NCI-H1105 (cell line): ENCODE measurements around the gene RNASEH2A.

ENCODE experiments used
- DNase-seq: peaks from one replicate; lab custom pipeline; 2025; lab: John Stamatoyannopoulos, UW

RNASEH2A gene

DNA sequence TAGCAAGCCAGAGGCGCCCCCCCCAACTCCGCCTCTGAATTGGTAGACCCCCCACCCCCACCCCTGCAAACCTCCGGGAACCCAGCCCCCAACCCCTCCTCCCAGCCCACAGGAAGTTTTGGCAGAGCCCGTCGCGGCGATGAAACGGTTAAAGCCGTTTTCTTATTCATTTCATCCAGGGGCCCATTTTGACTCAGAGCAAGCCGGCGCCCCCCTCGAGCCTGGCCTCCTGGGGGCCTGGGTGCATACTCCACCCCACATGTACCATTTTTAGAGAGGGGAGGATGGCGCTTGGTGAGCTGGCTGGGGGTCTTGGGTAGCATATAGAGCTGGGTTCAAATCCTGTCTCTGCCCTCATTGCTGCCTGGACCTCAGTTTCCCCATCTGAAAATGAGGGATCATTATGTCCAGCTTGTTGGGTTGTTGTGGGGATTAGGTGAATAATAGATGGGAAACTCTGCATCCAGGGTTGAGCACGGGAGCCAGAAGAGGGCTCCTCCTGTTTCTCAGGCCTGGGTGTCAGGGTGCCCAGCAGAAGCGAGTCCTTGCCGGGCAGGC, 23.0 kb upstream of the RNASEH2A start:
- no peak for DNase-seq

DNA sequence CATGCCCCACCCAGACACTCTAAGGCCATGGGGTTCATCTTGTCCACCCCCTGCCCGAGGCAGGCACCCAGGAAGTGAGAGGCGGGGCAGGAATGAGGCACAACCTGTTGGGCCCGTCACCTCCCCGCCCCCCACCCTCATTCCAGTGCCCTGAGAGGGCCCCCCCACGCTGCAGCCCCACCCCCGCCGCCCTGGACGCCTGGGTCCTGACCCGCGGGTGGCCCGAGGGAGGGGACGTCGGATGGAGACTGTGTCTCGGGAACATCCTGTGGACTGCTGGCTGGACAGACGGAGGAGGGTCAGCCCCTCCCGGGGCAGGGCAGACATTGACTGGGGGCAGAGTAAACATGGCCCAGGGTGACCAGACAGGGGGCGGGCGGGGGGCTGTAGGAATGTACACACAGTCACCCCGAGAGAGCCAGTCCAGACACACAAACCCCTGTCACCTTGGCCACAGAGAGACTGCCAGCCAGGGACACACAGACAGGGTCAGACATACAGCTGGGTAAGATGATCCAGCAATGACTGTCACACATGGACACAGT, 22.5 kb upstream of the RNASEH2A start:
- no peak for DNase-seq

DNA sequence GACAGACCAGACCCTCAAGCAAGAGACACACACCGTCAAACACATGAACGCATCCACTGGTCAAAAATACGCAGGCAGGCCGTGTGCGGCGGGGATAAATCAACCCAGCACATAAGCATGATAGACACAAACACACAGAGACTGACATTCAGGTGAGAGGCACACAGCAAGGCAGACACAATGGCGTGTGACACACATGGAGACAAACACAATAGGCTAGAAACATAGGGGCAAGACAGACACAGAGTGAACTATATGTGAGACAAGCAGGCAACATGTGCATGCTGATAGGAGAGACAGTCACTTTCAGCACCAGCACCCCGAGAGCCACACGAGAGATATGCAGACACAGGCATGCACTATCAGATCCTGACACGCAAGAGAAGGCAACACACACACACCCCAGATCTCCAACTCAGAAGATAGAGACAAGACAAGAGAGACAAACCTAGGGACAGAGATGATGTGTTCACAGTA, 22.0 kb upstream of the RNASEH2A start:
- no peak for DNase-seq

DNA sequence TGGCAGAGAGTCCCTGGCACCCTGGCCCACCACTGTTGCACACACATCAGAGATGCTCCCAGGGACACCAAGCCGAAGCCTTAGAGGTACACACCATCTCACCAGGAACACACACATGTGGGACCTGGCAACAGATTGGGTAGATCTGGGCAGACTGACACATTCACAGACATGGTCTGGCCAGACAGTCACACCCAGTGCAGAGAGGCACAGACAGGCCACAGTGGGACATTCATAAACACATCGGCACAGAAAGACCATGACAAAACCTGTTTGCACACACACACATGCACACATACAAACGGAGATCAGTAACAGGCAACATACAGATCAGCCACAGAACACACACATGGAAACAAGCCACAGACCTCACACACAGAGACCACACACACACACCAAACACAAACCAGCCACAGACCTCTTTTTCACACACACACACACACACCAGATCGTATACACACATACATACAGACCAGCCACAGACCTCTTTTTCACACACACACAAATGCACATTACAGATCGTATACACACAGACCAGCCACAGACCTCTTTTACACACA, 21.4 kb upstream of the RNASEH2A start:
- DNase-seq = no peak

DNA sequence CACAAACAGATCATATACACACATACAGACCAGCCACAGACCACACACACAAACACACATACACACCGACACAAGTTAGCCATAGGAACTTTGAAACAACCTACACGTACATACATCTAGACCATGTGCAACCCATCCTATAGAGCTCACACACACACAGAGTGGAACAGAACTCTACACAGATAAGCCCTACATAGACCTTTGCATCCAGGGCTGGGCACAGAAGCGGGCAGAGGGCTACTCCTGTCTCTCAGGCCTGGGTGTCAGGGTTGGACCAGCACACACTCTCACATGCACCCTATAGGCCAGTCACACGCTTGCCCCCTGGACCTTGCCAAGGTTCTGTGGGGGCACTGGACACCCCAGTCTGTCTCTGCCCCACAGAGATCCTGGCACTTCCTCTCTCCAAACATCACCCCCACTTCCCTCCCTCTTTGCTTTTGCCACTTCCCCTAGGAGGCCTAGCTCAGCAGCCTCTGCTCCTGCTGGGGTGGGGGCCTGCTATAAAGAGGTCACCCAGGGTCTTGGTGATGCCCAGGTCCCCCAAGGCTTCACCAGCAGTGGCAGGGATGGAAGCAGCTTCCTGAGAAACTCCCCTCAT, 20.9 kb upstream of the RNASEH2A start:
- DNase-seq = no peak

DNA sequence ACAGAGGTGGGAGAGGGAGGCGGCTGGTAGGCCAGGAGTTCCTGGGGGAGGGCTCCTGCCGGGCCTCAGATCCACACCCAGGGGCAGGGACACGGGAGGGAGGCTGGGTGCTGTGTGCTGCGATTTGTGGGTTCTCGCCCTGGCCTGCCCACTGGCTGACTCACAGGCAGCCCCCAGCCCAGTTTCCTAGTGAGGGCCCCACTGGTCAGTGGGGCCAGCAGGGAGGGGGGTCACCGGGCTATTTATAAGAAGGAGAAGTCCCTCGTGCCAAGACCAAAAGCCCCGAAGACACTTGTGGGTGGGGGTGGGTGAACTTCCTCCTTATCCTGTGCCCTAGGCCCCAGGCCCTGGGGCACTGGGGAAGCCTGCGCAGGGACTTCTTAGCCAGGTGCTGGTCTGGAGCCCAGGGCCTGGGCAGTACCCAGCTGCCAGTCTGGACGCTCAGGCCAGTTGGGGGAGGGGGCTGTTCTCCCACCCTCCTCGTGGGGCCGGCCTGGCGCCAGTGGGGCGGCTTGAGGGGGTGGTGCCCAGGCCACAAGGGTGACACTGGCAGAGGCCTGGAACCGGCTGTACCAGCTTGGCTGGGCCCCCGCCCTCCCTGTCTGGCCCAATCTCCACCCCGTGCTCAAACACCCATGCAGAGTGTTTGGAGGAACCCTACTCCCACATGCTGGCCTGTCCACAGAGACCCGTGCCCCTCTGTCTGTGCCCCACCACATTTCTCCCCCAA, 20.1 kb upstream of the RNASEH2A start:
- no peak for DNase-seq

DNA sequence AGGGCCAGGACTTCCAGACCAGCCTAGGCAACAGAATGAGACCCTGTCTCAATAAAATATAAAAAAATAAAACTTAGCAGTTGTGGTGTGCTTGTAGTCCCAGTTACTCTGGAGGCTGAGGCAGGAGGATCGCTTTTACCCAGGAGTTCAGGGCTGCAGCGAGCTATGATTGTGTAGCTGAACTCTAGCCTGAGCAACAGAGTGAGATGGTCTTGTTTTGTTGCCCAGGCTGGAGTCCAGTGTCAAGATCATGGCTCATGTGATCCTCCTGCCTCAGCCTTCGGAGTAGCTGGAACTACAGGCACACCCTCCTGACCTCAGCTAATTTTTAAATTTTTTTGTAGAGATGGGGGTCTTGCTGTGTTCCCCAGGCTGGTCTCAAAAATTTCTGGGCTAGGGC, 19.4 kb upstream of the RNASEH2A start:
- no peak for DNase-seq

DNA sequence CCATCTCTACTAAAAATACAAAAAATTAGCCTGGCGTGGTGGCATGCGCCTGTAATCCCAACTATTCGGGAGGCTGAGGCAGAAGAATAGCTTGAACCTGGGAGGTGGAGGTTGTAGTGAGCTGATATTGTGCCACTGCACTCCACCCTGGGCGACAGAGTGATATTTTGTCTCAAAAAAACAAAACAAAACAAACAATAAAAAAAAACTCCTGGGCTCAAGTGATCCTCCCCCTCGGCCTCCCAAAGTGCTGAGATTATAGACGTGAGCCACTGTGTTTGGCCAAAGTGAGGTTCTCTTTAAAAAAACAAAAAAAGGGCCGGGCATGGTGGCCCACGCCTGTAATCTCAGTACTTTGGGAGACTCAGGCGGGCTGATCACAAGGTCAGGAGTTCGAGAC, 18.9 kb upstream of the RNASEH2A start:
- DNase-seq = no peak

DNA sequence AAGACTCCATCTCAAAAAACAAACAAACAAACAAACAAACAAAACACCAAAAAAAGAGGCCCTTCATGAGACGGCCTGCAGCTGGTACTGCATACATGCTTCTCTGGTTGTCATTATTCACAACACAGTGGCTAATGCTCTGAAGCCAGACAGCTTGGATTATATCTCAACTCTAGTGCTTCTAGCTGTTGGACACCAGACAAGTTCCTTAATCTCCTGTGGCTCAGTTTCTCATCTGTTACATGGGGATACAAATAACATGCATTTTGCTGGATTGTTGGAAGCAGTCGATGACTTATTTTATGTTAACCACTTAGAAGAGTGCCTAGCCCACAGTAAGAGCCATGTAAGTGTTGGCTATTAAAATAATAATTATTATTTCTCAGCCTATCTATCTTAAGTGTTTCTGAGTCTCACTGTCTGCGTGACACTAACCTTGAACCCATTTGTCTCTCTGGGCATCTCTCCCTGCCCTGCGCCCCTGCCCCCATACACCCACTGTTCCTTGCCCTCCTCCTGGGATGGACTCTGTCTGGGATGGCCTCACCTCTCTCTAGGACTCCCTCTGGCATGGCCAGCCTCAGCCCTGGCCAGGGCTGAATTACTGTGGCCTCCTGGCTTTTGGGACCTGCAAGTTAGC, 18.2 kb upstream of the RNASEH2A start:
- DNase-seq = no peak

DNA sequence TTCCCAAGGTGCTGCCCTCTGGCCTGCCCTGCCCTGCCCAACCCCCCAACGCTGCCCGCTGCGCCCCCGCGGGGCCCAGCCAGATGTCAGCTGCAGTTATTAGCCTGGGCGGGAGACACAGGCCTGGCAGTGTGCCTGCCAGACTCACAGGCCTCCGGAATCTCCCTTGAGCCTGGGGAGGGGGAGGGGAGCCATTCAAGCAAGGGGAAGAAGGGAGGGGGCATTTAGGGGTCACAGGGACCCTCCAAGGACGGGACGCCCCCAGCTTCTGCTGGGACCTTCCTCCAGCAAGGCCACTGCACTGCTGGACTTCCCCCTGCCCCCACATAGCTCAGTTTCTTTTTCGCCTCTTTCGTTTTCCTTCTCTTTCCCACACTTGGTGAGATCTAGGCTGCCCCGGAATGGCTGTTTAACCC, 17.7 kb upstream of the RNASEH2A start:
- peak; percentile 68 for DNase-seq

DNA sequence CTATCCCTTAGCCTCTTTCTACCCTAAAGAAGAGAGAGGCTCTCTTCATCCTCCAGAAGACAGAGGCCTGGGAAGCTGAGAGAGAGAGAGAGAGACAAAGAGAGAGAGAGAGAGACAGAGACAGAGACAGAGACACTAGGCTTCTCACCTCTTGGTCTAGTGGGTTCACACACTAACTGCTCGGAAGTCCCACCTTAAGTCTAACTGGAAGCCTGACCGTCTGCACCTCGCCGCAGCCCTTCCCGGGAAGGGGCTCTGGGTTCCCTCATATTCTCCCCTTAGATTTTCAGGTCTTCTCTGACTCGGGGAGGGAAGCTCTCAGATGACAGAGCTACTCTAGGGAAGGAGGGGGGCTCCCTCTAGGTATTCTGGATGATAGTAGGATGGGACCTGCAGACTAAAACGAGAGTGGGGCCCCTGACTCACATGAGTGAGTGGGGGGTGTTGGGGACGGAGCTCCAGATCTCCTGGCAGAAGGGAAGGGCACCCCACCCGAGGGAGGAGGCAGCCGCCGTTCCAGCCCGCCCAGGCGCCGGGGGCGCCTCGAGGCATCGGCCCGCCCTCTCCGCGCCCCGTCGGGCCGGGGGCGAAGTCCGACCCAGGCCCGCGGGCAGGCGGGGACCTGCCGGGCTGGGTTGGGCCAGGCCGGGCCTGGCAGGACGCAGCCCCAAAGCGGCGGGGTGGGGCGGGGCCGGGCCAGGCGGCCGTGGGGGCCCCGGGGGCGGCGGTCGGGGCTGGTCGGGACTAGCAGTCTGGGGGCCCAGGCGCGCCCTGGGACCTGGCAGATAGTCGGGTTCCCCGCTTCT, 17.1 kb upstream of the RNASEH2A start:
- DNase-seq = no peak

DNA sequence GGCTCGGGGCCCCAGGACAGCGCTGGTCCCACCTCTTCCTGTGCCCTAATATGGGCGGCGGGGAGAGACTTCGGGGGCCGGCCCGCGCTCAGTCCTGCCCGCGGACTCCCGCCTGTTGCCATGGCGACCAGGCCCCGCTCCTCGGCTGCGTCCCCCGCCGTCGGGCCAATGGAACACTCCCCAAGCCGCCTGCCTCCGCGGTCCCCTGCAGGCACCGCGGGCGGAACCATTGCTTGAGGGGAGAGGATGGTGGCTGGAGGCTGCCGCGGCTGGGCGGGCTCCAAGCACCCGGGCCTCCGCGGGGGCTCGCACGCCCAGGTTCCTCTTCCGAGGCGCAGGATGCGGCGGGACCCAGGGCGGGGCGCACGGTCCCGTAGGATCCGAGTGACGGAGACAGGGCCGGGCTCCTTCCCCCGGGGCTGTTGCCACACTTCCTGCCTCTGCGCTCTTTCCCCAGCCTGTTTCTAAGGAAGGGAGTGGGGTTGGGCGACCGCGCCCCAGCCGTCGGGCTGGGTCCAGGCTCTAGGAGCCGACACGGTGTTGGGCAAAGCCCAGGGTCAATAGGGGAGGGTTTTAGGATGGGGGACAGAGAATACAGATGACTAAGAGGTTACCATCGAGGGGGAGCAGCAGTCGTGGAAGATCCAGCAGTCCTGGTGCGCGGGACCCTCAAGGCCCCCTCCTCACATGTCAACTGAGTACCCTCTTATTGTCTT, 16.3 kb upstream of the RNASEH2A start:
- peak; percentile 86 for DNase-seq

DNA sequence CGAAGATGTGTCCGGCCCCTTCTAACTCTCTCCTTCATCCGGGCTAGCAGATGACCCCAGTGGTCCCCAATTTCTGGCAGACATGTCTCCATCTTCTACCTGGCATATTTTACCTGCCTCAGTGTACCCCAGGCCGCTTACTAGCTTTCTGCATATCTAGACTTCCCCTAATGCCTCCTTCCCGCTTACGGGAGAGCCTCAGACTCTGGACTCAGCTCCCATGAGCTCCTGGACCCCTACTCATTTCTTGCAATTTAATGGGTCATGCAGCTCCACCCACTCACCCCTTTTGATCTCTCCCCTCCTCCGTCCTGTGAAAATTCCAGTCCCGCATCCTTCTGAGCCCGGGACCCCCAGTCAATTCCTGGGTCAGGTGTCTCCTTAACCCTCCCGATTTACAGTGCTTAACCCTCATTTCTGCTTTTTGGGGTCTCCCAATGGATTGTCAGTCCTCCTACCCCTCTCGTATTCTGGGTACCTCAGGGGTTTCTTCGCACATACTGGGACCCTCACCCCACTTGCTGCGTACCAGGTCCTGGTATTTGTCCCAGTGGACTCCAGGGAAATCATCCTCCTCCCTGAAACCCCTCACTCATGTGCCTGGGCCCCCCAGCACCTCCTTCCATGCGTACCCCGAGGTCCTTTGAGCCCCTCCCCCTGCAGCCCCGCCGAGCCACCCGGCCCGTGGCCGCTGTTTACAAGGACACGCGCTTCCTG, 15.6 kb upstream of the RNASEH2A start:
- DNase-seq = no peak

DNA sequence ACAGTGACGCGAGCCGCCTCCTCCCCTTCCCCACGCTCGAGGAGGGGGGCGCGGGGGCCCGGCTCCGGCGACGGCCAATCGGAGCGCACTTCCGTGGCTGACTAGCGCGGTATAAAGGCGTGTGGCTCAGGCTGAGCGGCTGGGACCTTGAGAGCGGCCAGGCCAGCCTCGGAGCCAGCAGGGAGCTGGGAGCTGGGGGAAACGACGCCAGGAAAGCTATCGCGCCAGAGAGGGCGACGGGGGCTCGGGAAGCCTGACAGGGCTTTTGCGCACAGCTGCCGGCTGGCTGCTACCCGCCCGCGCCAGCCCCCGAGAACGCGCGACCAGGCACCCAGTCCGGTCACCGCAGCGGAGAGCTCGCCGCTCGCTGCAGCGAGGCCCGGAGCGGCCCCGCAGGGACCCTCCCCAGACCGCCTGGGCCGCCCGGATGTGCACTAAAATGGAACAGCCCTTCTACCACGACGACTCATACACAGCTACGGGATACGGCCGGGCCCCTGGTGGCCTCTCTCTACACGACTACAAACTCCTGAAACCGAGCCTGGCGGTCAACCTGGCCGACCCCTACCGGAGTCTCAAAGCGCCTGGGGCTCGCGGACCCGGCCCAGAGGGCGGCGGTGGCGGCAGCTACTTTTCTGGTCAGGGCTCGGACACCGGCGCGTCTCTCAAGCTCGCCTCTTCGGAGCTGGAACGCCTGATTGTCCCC, 14.9 kb upstream of the RNASEH2A start, which contains the start of gene JUNB:
TSS of gene JUNB (plus strand) at position 142 of the 706 bp plus-strand sequence. CDS start at position 428, 286 bp downstream.
- peak; percentile 94 for DNase-seq

DNA sequence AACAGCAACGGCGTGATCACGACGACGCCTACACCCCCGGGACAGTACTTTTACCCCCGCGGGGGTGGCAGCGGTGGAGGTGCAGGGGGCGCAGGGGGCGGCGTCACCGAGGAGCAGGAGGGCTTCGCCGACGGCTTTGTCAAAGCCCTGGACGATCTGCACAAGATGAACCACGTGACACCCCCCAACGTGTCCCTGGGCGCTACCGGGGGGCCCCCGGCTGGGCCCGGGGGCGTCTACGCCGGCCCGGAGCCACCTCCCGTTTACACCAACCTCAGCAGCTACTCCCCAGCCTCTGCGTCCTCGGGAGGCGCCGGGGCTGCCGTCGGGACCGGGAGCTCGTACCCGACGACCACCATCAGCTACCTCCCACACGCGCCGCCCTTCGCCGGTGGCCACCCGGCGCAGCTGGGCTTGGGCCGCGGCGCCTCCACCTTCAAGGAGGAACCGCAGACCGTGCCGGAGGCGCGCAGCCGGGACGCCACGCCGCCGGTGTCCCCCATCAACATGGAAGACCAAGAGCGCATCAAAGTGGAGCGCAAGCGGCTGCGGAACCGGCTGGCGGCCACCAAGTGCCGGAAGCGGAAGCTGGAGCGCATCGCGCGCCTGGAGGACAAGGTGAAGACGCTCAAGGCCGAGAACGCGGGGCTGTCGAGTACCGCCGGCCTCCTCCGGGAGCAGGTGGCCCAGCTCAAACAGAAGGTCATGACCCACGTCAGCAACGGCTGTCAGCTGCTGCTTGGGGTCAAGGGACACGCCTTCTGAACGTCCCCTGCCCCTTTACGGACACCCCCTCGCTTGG, 14.1 kb upstream of the RNASEH2A start:
- DNase-seq = peak; percentile 65

DNA sequence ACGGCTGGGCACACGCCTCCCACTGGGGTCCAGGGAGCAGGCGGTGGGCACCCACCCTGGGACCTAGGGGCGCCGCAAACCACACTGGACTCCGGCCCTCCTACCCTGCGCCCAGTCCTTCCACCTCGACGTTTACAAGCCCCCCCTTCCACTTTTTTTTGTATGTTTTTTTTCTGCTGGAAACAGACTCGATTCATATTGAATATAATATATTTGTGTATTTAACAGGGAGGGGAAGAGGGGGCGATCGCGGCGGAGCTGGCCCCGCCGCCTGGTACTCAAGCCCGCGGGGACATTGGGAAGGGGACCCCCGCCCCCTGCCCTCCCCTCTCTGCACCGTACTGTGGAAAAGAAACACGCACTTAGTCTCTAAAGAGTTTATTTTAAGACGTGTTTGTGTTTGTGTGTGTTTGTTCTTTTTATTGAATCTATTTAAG, 13.5 kb upstream of the RNASEH2A start:
- no peak for DNase-seq

DNA sequence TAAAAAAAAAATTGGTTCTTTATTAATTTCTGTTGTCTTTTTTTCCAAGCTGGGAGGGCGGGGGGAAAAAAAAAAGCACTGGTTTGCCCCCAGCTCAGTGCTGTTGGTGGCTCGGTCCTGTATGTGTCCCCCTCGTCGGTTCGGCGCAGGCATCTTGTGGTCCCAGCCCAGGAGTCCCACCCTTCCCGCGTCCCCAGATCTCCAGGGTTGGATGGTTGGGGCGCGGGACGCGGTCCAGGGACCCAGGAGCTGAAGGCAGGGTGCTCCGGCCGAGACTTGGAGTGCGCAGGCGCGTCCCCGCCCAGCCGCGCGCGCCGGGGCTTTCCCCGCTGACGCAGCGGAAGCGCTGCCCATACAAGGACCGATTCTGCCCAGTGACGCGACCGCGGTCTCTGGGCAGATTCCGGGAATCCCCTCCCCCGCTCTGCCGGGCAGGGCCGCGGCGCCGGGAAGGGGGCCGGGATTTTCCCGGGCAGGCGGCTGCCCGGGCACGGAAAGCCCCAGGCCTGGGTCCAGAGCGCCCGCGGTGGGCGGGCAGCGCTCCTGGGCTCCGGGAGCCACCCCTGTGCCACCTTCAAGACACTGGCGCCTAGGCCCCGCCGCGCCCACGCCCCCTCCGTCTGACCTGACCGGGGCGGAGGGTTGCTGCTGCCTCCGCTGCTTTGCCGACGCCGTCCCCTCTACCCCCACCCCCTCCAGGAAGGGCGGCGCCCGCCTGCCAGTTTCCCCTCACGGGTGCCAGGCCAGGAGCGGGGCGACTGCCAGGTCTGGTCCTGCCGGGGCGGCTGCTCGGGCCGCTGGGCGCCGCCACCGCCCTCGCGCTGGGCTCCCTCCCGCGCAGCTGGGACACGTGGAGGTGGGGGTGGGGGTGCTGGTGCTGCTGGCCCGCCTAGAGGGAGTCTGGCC, 12.8 kb upstream of the RNASEH2A start:
- peak; percentile 89 for DNase-seq
